DOHH2 (cell line): ENCODE results near the gene GPR62.

Experiments used
- H3F3A ChIP-seq: fragments of 200-600 bp; sonication (generic), shearing (Covaris generic); 2 replicates; pipeline ENCODE4 v1.6.0; 2016; ENCODE audit warnings: antibody characterized with exemption, mild to moderate bottlenecking; ENCODE audit not compliant: control insufficient read depth, insufficient read depth
- H3K27ac ChIP-seq: fragments of 200-600 bp; sonication (generic); 2 replicates; pipeline ENCODE4 v1.5.1; 2014; ENCODE audit warnings: low read depth, mild to moderate bottlenecking, low read length, moderate library complexity
- H3K27me3 ChIP-seq: fragments of 200-600 bp; sonication (generic); 2 replicates; pipeline ENCODE4 v1.6.1; 2014; ENCODE audit warnings: mild to moderate bottlenecking, low read length, mixed read lengths; ENCODE audit not compliant: control insufficient read depth
- H3K36me3 ChIP-seq: fragments of 200-600 bp; sonication (generic); 2 replicates; pipeline ENCODE4 v1.6.1; 2014; ENCODE audit warnings: mild to moderate bottlenecking, low read length, moderate library complexity, mixed read lengths; ENCODE audit not compliant: control insufficient read depth
- H3K4me1 ChIP-seq: fragments of 200-600 bp; sonication (generic); 2 replicates; pipeline ENCODE4 v1.6.1; 2014; ENCODE audit warnings: mild to moderate bottlenecking, low read length, mixed read lengths; ENCODE audit not compliant: control insufficient read depth
- H3K4me2 ChIP-seq: fragments of 200-600 bp; sonication (generic); 2 replicates; pipeline ENCODE4 v1.6.0; 2014; ENCODE audit warnings: mild to moderate bottlenecking, low read length, moderate library complexity
- H3K4me3 ChIP-seq: fragments of 200-600 bp; sonication (generic); 2 replicates; pipeline ENCODE4 v1.5.1; 2014; ENCODE audit warnings: mild to moderate bottlenecking, low read length, mixed read lengths
- H3K79me2 ChIP-seq: fragments of 200-600 bp; sonication (generic); 2 replicates; pipeline ENCODE4 v1.6.1; 2014; ENCODE audit warnings: mild to moderate bottlenecking, low read length, mixed read lengths; ENCODE audit not compliant: control insufficient read depth
- H3K9me2 ChIP-seq: fragments of 200-600 bp; sonication (generic); replicated peaks from 2 replicates; pipeline ENCODE4 v1.6.1; 2014; ENCODE audit warnings: mild to moderate bottlenecking, low read length, mixed read lengths; ENCODE audit not compliant: control insufficient read depth
- H3K9me3 ChIP-seq: fragments of 200-600 bp; sonication (generic); 2 replicates; pipeline ENCODE4 v1.6.1; 2014; ENCODE audit warnings: antibody characterized with exemption, low read length, mixed read lengths; ENCODE audit not compliant: control insufficient read depth, insufficient read depth
- H4K20me1 ChIP-seq: fragments of 200-600 bp; sonication (generic); 2 replicates; pipeline ENCODE4 v1.6.0; 2014; ENCODE audit warnings: low read depth, mild to moderate bottlenecking, antibody characterized with exemption, low read length, moderate library complexity; ENCODE audit not compliant: control insufficient read depth, insufficient read depth
- CTCF ChIP-seq: fragments of 200-600 bp; sonication (generic); IDR thresholded peaks from one replicate; pipeline ENCODE4 v1.5.1; 2014; ENCODE audit warnings: antibody characterized with exemption, mild to moderate bottlenecking, low read depth, low read length; ENCODE audit not compliant: poor library complexity, severe bottlenecking
- EZH2phosphoT487 ChIP-seq: fragments of 200-600 bp; sonication (generic); IDR thresholded peaks from 2 replicates; pipeline ENCODE4 v1.6.1; 2017; ENCODE audit warnings: borderline replicate concordance, mild to moderate bottlenecking, antibody characterized with exemption, low read length, moderate library complexity, mixed read lengths

Gene GPR62

GRCh38 chr3:51977446-51978142, 22.4 kb downstream of the GPR62 start:
- Histone ChIP-seq H3K79me2 (peaks cover 41% of the 10 kb centered on the region), H3K9me3 (no peaks in the 10 kb centered on the region), H3F3A (peaks cover 25% of the 10 kb centered on the region), H3K4me3 (no peak overlapping the region), H3K9me2 (no peaks in the 10 kb centered on the region), H3K27ac (no peak overlapping the region), H3K4me2 (no peak overlapping the region), H3K36me3 (peaks cover 8% of the 10 kb centered on the region), H3K27me3 (no peaks in the 10 kb centered on the region), H3K4me1 (peaks cover 34% of the 10 kb centered on the region), H4K20me1 (no peaks in the 10 kb centered on the region)
- TF ChIP-seq CTCF (no peak), EZH2phosphoT487 (no peak)

GRCh38 chr3:51978143-51978502, 22.9 kb downstream of the GPR62 start:
- Histone ChIP-seq H3K4me3 (no peak overlapping the region), H3K79me2 (peaks cover 41% of the 10 kb centered on the region), H3K36me3 (peaks cover 8% of the 10 kb centered on the region), H3K4me2 (no peak overlapping the region), H3K27me3 (no peaks in the 10 kb centered on the region), H4K20me1 (no peaks in the 10 kb centered on the region), H3F3A (peaks cover 24% of the 10 kb centered on the region), H3K9me3 (no peaks in the 10 kb centered on the region), H3K27ac (no peak overlapping the region), H3K9me2 (no peaks in the 10 kb centered on the region), H3K4me1 (peaks cover 37% of the 10 kb centered on the region)
- TF ChIP-seq CTCF (no peak), EZH2phosphoT487 (no peak)

- no peak overlapping the region for H3K27ac ChIP-seq
- no peak for TF ChIP-seq CTCF
- TF ChIP-seq EZH2phosphoT487: no peak
Observed at GRCh38 chr3:51980253-51980652, 25.1 kb downstream of the GPR62 start.

More at GRCh38 chr3:51980253-51980652, 25.1 kb downstream of the GPR62 start:
- H3K27me3 ChIP-seq: no peaks in the 10 kb centered on the region
- no peaks in the 10 kb centered on the region for H3K9me2 ChIP-seq
- H3K9me3 ChIP-seq: no peaks in the 10 kb centered on the region
- H4K20me1 ChIP-seq: no peaks in the 10 kb centered on the region
- peaks cover 6% of the 10 kb centered on the region; the same call in 1 of the 2 replicates for H3K36me3 ChIP-seq
- no peak overlapping the region for H3K4me2 ChIP-seq
- peaks cover 39% of the 10 kb centered on the region for H3K4me1 ChIP-seq
- H3K4me3 ChIP-seq: no peak overlapping the region
- peaks cover 30% of the 10 kb centered on the region for H3F3A ChIP-seq
- H3K79me2 ChIP-seq: peaks cover 27% of the 10 kb centered on the region
